Muscle of leg (tissue), 11 donors: ENCODE measurements around the gene GCNT2. TPM values are rescaled to one million over a fixed set of nuclear protein-coding genes. Genes with fewer than 3 reads are reported as not detected.
A peak's percentile ranks its signal among the peaks of the same experiment; 100 is the strongest.
"Not testable (repeated sequence)": the region's sequence is repeated elsewhere in the genome, so short reads cannot be mapped to it uniquely, and the experiment has no call there.

Source experiments
- DNase-seq: peaks from one replicate; pipeline ENCODE4 v3.0.0; 2013
- H3K27ac ChIP-seq: one replicate; pipeline ENCODE4 v1.5.1; 2013; ENCODE audit warnings: mild to moderate bottlenecking, low read length, control low read depth
- H3K27me3 ChIP-seq: one replicate; pipeline ENCODE4 v1.6.1; 2013; ENCODE audit warnings: low read length; ENCODE audit not compliant: control insufficient read depth, insufficient read depth
- H3K36me3 ChIP-seq: one replicate; pipeline ENCODE4 v1.6.1; 2013; ENCODE audit warnings: low read length; ENCODE audit not compliant: control insufficient read depth, insufficient read depth
- H3K4me1 ChIP-seq: one replicate; pipeline ENCODE4 v1.6.1; 2013; ENCODE audit warnings: low read length; ENCODE audit not compliant: control insufficient read depth, insufficient read depth
- H3K4me3 ChIP-seq: one replicate; pipeline ENCODE4 v1.5.1; 2013; ENCODE audit warnings: low read length, control low read depth
- H3K9me3 ChIP-seq: replicated peaks from 2 replicates; pipeline ENCODE4 v1.6.1; 2013; ENCODE audit warnings: low read depth, low read length; ENCODE audit not compliant: control insufficient read depth
- WGBS: methylation state at CpG from one replicate; pipeline ENCODE4 v1.1.5; 2013; ENCODE audit warnings: missing lambda C conversion rate; ENCODE audit not compliant: insufficient coverage; 5-methylcytosine and 5-hydroxymethylcytosine counted together
- polyA plus RNA-seq, 8 donors: library from polyadenylated mRNA; unstranded; fragments of 120-200 nt; gene quantifications; one replicate each; pipeline versions ENCODE4 v1.2.1 to v1.2.3, GENCODE V29; 2013; ENCODE audit warnings: inconsistent platforms in 1 of 8, low replicate concordance in 1 of 8; ENCODE audit not compliant: insufficient read length in 8 of 8, insufficient read depth in 1 of 8
- total RNA-seq: library from RNA; stranded (reverse); fragments of 120-200 nt; gene quantifications from one replicate; pipeline ENCODE4 v1.2.4, GENCODE V29; 2013

Gene GCNT2
- total and polyA plus RNA-seq, 9 donors: 1.8 to 3.8 (median 2.7) TPM

- WGBS: 94% methylated on average over 2 of the region's 4 CpGs
- H3K4me3 ChIP-seq: no peak overlapping the region
- H3K4me1 ChIP-seq: no peaks in the 10 kb centered on the region
- no peaks in the 10 kb centered on the region for H3K36me3 ChIP-seq
- H3K9me3 ChIP-seq: no peaks in the 10 kb centered on the region
- no peak for DNase-seq
- H3K27me3 ChIP-seq: peaks cover 9% of the 10 kb centered on the region
- H3K27ac ChIP-seq: no peak overlapping the region
These were observed 34.9 kb upstream of the GCNT2 start for GRCh38 chr6:10486215-10486614.

- 27% methylated on average over 3 of the region's 9 CpGs for WGBS
- H3K4me3 ChIP-seq, H3K9me3 ChIP-seq, DNase-seq, H3K27me3 ChIP-seq, H3K27ac ChIP-seq, H3K36me3 ChIP-seq, H3K4me1 ChIP-seq: not testable (repeated sequence)
These were observed 34.1 kb upstream of the GCNT2 start for GRCh38 chr6:10486944-10487588.

- Histone ChIP-seq H3K4me1 (no peaks in the 10 kb centered on the region), H3K36me3 (no peaks in the 10 kb centered on the region), H3K9me3 (no peaks in the 10 kb centered on the region), H3K27me3 (peaks cover 9% of the 10 kb centered on the region), H3K4me3 (no peak overlapping the region), H3K27ac (no peak overlapping the region)
- no peak for DNase-seq
- WGBS: 83% methylated on average over 44 of the region's 44 CpGs
These were observed 33.4 kb upstream of the GCNT2 start for GRCh38 chr6:10487668-10488327.

GRCh38 chr6:10491463-10491862 is 29.7 kb upstream of the GCNT2 start:
- Histone ChIP-seq H3K4me3 (no peak overlapping the region), H3K36me3 (no peaks in the 10 kb centered on the region), H3K4me1 (no peaks in the 10 kb centered on the region), H3K27ac (no peak overlapping the region), H3K9me3 (no peaks in the 10 kb centered on the region), H3K27me3 (peaks cover 9% of the 10 kb centered on the region)
- WGBS: 94% methylated on average over 29 of the region's 32 CpGs
- no peak for DNase-seq

GRCh38 chr6:10491905-10492304 is 29.2 kb upstream of the GCNT2 start:
- H3K36me3 ChIP-seq, H3K27me3 ChIP-seq, DNase-seq, H3K4me1 ChIP-seq, H3K27ac ChIP-seq, H3K9me3 ChIP-seq, H3K4me3 ChIP-seq: not testable (repeated sequence)
- no CpG with 5 or more reads among the region's 3 CpGs for WGBS

- H3K27me3 ChIP-seq: no peaks in the 10 kb centered on the region
- no peak overlapping the region for H3K4me3 ChIP-seq
- WGBS: 38% methylated on average over 12 of the region's 14 CpGs
- H3K4me1 ChIP-seq: no peaks in the 10 kb centered on the region
- H3K36me3 ChIP-seq: no peaks in the 10 kb centered on the region
- H3K27ac ChIP-seq: no peak overlapping the region
- no peak for DNase-seq
- H3K9me3 ChIP-seq: no peaks in the 10 kb centered on the region
These were observed 26.1 kb upstream of the GCNT2 start for GRCh38 chr6:10495029-10495428.

GRCh38 chr6:10505529-10505928 is 15.6 kb upstream of the GCNT2 start:
- no peaks in the 10 kb centered on the region for H3K36me3 ChIP-seq
- H3K27me3 ChIP-seq: no peaks in the 10 kb centered on the region
- H3K27ac ChIP-seq: no peak overlapping the region
- WGBS: 53% methylated on average over 5 of the region's 6 CpGs
- H3K4me3 ChIP-seq: no peak overlapping the region
- H3K9me3 ChIP-seq: no peaks in the 10 kb centered on the region
- no peak for DNase-seq
- no peaks in the 10 kb centered on the region for H3K4me1 ChIP-seq

GRCh38 chr6:10507298-10507697 is 13.9 kb upstream of the GCNT2 start:
- WGBS: 70% methylated on average over 2 of the region's 6 CpGs
- no peaks in the 10 kb centered on the region for H3K36me3 ChIP-seq
- no peak for DNase-seq
- H3K9me3 ChIP-seq: no peaks in the 10 kb centered on the region
- H3K4me3 ChIP-seq: no peak overlapping the region
- no peaks in the 10 kb centered on the region for H3K4me1 ChIP-seq
- H3K27me3 ChIP-seq: no peaks in the 10 kb centered on the region
- H3K27ac ChIP-seq: no peak overlapping the region

- WGBS: no CpG with 5 or more reads among the region's 5 CpGs
- no peaks in the 10 kb centered on the region for H3K36me3 ChIP-seq
- H3K4me1 ChIP-seq: no peaks in the 10 kb centered on the region
- no peaks in the 10 kb centered on the region for H3K27me3 ChIP-seq
- DNase-seq: no peak
- H3K9me3 ChIP-seq: no peaks in the 10 kb centered on the region
- H3K27ac ChIP-seq: no peak overlapping the region
- H3K4me3 ChIP-seq: no peak overlapping the region
These were observed 13.4 kb upstream of the GCNT2 start for GRCh38 chr6:10507715-10508114.

- Histone ChIP-seq H3K4me3 (no peak overlapping the region), H3K4me1 (no peaks in the 10 kb centered on the region), H3K27ac (no peak overlapping the region), H3K9me3 (no peaks in the 10 kb centered on the region), H3K36me3 (no peaks in the 10 kb centered on the region), H3K27me3 (no peaks in the 10 kb centered on the region)
- peak; percentile 42 for DNase-seq
- WGBS: 45% methylated on average over 6 of the region's 17 CpGs
These were observed 10.4 kb upstream of the GCNT2 start for GRCh38 chr6:10510592-10511367.
